Gastrocnemius medialis (tissue), 4 donors: ENCODE results near the gene CDH23. TPM values are rescaled to one million over a fixed set of nuclear protein-coding genes. Genes with fewer than 3 reads are reported as not detected.

Source experiments
- ATAC-seq, 2 donors: fragments of 150-250 bp; one replicate each; pipeline ENCODE4 v1.9.1; 2016
- DNase-seq, 2 donors: peaks; one replicate each; pipeline ENCODE4 v3.0.0-alpha.2; 2019
- H3K27ac ChIP-seq, 4 donors: fragments of 200-600 bp; sonication (generic); 1 replicate in 1 of 4; 2 replicates in 3 of 4; pipeline ENCODE4 v1.5.1; 2016 to 2018; ENCODE audit warnings: mild to moderate bottlenecking in 2 of 4, moderate library complexity in 1 of 4
- H3K27me3 ChIP-seq, 3 donors: fragments of 200-600 bp; sonication (generic) in 2 of 3; 1 replicate in 1 of 3; 2 replicates in 2 of 3; pipeline versions ENCODE4 v1.5.1 to v1.6.0; 2016 to 2019; ENCODE audit warnings: mild to moderate bottlenecking in 1 of 3, moderate library complexity in 1 of 3
- H3K36me3 ChIP-seq, 2 donors: fragments of 200-600 bp; sonication (generic) in 1 of 2; one replicate each; pipeline ENCODE4 v1.5.1; 2017 to 2018
- H3K4me1 ChIP-seq, 2 donors: fragments of 200-600 bp; sonication (generic) in 1 of 2; one replicate each; pipeline ENCODE4 v1.5.1; 2016 to 2017; ENCODE audit warnings: mild to moderate bottlenecking in 2 of 2
- H3K4me3 ChIP-seq, 4 donors: fragments of 200-600 bp; sonication (generic) in 3 of 4; 1 replicate in 1 of 4; 2 replicates in 3 of 4; pipeline ENCODE4 v1.5.1; 2016 to 2019; ENCODE audit warnings: mild to moderate bottlenecking in 2 of 4
- H3K9me3 ChIP-seq, 3 donors: fragments of 200-600 bp; sonication (generic) in 2 of 3; 1 replicate in 1 of 3; 2 replicates in 2 of 3; pipeline ENCODE4 v1.5.1; 2016 to 2019
- POLR2A ChIP-seq, 2 donors: fragments of 450-650 bp; IDR thresholded peaks; one replicate each; pipeline ENCODE4 v1.6.1; 2017; ENCODE audit warnings: antibody characterized with exemption in 2 of 2, mild to moderate bottlenecking in 2 of 2, moderate library complexity in 2 of 2
- in situ Hi-C, 4 donors: fragments of 200-750 bp; cut with MboI; loops; one replicate each; pipeline versions ENCODE4 v1.15.0 to v1.8.0; 2017; ENCODE audit warnings: low sequenced_read_pairs in 4 of 4
- intact Hi-C: fragments of 100-400 bp; cut with DNase I; formaldehyde crosslinking; loops from one replicate; pipeline ENCODE4 v1.15.1; 2023; ENCODE audit warnings: low total_unique reads
- total RNA-seq, 4 donors: library from RNA; depleted of rRNA; stranded (reverse); fragments of >200 nt; gene quantifications; one replicate each; pipeline versions ENCODE4 v1.1.0 to v1.2.3, GENCODE V29; 2016
- TF ChIP-seq, protein P1 (sequence below), 5 experiments: fragments of 450-650 bp in 3 of 5; fragments of 200-600 bp in 2 of 5; sonication (generic) in 2 of 5; IDR thresholded peaks in 4 of 5; conservative IDR thresholded peaks in 1 of 5; 1 replicate in 4 of 5; 2 replicates in 1 of 5; pipeline ENCODE4 v1.5.1; 2016 to 2019; ENCODE audit warnings: antibody characterized with exemption in 5 of 5, mild to moderate bottlenecking in 3 of 5, moderate library complexity in 3 of 5

The CDH23 gene
- total RNA-seq, 4 donors from 2014 or later = 0.53 to 1.8 (median 1.2) TPM

DNA sequence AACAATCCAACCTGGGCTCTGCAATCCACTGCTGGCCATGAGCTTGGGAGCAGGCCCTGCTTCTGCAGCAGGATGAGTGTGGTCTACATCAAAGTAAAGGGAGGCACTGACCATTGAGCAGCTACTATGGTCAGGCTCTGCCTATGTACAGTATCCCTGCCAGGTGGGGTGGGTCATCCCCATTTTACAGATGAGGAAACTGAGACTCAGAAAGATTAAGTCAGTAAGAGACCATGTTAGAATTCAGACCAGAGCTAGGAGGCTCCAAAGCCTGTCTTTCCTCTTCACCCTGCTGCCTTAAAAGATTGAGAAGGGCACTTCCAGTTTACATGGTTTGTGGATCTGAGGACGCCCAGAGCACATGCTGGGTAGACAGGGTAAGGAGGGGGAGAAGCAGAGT lies 27.1 kb upstream of the CDH23 start:
- Histone ChIP-seq H3K9me3 (no peaks in the 10 kb centered on the region), H3K27ac (no peak overlapping the region), H3K27me3 (no peaks in the 10 kb centered on the region), H3K36me3 (no peaks in the 10 kb centered on the region), H3K4me3 (no peak overlapping the region), H3K4me1 (no peaks in the 10 kb centered on the region)
- intact Hi-C loops (no loop called here), in situ Hi-C loops (no loop called here)
- TF ChIP-seq, protein P1, sequence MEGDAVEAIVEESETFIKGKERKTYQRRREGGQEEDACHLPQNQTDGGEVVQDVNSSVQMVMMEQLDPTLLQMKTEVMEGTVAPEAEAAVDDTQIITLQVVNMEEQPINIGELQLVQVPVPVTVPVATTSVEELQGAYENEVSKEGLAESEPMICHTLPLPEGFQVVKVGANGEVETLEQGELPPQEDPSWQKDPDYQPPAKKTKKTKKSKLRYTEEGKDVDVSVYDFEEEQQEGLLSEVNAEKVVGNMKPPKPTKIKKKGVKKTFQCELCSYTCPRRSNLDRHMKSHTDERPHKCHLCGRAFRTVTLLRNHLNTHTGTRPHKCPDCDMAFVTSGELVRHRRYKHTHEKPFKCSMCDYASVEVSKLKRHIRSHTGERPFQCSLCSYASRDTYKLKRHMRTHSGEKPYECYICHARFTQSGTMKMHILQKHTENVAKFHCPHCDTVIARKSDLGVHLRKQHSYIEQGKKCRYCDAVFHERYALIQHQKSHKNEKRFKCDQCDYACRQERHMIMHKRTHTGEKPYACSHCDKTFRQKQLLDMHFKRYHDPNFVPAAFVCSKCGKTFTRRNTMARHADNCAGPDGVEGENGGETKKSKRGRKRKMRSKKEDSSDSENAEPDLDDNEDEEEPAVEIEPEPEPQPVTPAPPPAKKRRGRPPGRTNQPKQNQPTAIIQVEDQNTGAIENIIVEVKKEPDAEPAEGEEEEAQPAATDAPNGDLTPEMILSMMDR (IDR thresholded peaks at IDR 0.05 in 4 of 5, conservative IDR thresholded peaks at IDR 0.05 in 1 of 5) = no peak
- no peak for TF ChIP-seq POLR2A (IDR thresholded peaks at IDR 0.05)
- DNase-seq (no peak), ATAC-seq (no peak)

DNA sequence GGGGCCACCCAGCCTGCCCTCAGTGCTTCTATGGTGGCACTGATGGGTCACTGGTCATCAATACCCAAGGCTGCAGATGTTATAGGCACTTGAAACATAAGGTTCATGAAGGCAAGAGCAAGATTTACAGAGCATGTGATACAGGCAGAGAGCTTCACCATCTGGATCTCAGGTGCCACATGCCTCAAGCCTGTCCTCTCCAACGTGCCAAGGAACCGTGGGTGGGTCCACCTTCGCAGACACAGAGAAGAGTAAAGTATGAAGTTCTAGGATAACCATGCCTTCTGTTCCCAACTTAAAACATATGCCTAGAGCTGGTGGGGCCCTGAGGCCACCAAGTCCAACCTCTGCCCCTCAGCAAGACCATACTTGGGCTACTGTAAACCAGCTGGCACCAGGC lies 26.7 kb upstream of the CDH23 start:
- intact Hi-C loops (no loop called here), in situ Hi-C loops (no loop called here)
- H3K4me3 ChIP-seq = no peak overlapping the region
- ATAC-seq (no peak), DNase-seq (no peak)
- H3K9me3 ChIP-seq = no peaks in the 10 kb centered on the region
- TF ChIP-seq POLR2A (IDR thresholded peaks at IDR 0.05) = no peak
- TF ChIP-seq, protein P1 (IDR thresholded peaks at IDR 0.05 in 4 of 5, conservative IDR thresholded peaks at IDR 0.05 in 1 of 5) = no peak
- H3K36me3 ChIP-seq = no peaks in the 10 kb centered on the region
- H3K27me3 ChIP-seq = no peaks in the 10 kb centered on the region
- H3K27ac ChIP-seq = no peak overlapping the region
- no peaks in the 10 kb centered on the region for H3K4me1 ChIP-seq

DNA sequence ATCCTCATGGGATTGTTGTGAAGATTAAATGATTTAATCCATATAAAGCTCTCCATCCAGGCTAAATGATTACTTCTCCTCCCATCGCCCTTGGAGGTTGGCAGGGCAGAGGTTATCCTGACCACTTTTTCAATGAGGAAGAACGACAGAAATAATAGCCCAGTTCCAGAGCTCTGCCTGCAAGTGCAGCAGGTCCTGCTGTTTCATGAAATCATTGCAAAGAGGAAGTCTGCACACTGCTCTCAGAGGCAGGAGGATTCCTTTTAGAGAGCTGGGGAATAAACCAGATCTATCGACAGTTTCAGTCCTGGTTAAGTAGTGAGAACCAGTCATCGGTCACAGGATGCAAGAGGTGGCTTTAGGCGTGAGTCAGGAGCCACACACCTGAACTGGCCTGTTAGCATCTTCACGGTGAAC lies 25.0 kb upstream of the CDH23 start:
- no peaks in the 10 kb centered on the region for H3K9me3 ChIP-seq
- H3K36me3 ChIP-seq = no peaks in the 10 kb centered on the region
- peaks cover 1 to 2% of the 10 kb centered on the region in 2 donors for H3K4me1 ChIP-seq
- ATAC-seq (no peak), DNase-seq (no peak)
- H3K4me3 ChIP-seq = no peak overlapping the region
- intact Hi-C loops = no loop called here
- no peaks in the 10 kb centered on the region for H3K27me3 ChIP-seq
- in situ Hi-C loops = no loop called here
- no peak overlapping the region for H3K27ac ChIP-seq
- no peak for TF ChIP-seq POLR2A (IDR thresholded peaks at IDR 0.05)
- TF ChIP-seq, protein P1 (IDR thresholded peaks at IDR 0.05 in 4 of 5, conservative IDR thresholded peaks at IDR 0.05 in 1 of 5) = no peak

DNA sequence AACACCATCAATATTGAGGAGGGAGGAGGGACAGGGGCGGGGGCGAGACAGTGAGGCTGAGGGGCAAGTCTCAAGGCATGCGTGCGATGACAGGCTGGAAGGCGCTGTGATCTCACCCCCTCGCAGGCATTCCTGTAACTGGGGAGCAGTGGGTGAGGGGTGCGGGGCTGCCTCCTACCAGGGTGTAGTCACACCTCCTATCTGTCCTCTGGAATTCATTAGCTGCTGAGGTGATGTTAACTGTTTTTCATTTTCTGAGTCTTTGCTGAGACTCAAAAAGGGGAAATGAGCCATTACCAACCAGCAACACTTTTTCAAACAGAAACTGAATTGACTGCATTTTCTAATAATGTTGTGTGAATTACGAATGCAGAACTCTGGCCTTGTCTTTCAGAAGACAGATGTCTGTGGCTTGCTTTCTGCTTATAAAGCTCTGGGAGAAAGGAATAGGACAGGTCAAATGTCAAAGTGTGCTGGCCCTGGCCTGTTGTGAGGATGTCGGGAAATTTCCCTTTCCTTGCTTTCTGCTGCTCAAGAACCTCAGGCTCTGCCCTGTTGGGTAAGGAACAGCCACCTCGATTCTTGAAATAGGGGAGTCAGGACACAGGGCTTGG lies 23.7 kb upstream of the CDH23 start:
- Histone ChIP-seq H3K36me3 (no peaks in the 10 kb centered on the region), H3K9me3 (no peaks in the 10 kb centered on the region), H3K4me3 (no peak overlapping the region), H3K27me3 (no peaks in the 10 kb centered on the region), H3K4me1 (peaks cover 7 to 9% of the 10 kb centered on the region in 2 donors), H3K27ac (no peak overlapping the region)
- ATAC-seq (no peak), DNase-seq (no peak)
- in situ Hi-C loops = no loop called here
- intact Hi-C loops = no loop called here
- no peak for TF ChIP-seq POLR2A (IDR thresholded peaks at IDR 0.05)
- TF ChIP-seq, protein P1 (IDR thresholded peaks at IDR 0.05 in 4 of 5, conservative IDR thresholded peaks at IDR 0.05 in 1 of 5) = no peak
